Measurements from ENCODE around the gene LYRM4.
A peak's percentile ranks its signal among the peaks of the same experiment; 100 is the strongest.

LYRM4 gene

GRCh38 chr6:5280920-5281319, 20.2 kb upstream of the LYRM4 start:
- no peak for DNase-seq

GRCh38 chr6:5279891-5280338, 19.2 kb upstream of the LYRM4 start:
- no peak for DNase-seq

GRCh38 chr6:5278565-5279120, 17.9 kb upstream of the LYRM4 start:
- DNase-seq, result no peak

- DNase-seq, result no peak
Observed at GRCh38 chr6:5278047-5278446, 17.3 kb upstream of the LYRM4 start.

GRCh38 chr6:5277589-5277988, 16.8 kb upstream of the LYRM4 start:
- DNase-seq, result no peak

- no peak for DNase-seq
Observed at GRCh38 chr6:5276581-5276980, 15.8 kb upstream of the LYRM4 start.

- no peak for DNase-seq
Observed at GRCh38 chr6:5275497-5275896, 14.7 kb upstream of the LYRM4 start.

- no peak for DNase-seq
Observed at GRCh38 chr6:5274231-5274630, 13.5 kb upstream of the LYRM4 start.

GRCh38 chr6:5271926-5272325, 11.2 kb upstream of the LYRM4 start:
- no peak for DNase-seq

- no peak for DNase-seq
Observed at GRCh38 chr6:5270093-5270680, 9.4 kb upstream of the LYRM4 start.

- no peak for DNase-seq
Observed at GRCh38 chr6:5266423-5266822, 5.7 kb upstream of the LYRM4 start.

- no peak for DNase-seq
Observed at GRCh38 chr6:5261545-5262109, 877 bp upstream of the LYRM4 start.

GRCh38 chr6:5260111-5260620, 584 bp downstream of the LYRM4 start:
- DNase-seq, result peak in 44 of 58 donors; percentile 24 to 88 (median 66)

GRCh38 chr6:5259428-5259827, 1.3 kb downstream of the LYRM4 start:
- DNase-seq, result no peak

GRCh38 chr6:5257400-5257799, 3.4 kb downstream of the LYRM4 start:
- DNase-seq, result no peak

- no peak for DNase-seq
Observed at GRCh38 chr6:5256952-5257351, 3.8 kb downstream of the LYRM4 start.

- DNase-seq, result no peak
Observed at GRCh38 chr6:5250911-5251310, 9.8 kb downstream of the LYRM4 start.

- DNase-seq, result no peak
Observed at GRCh38 chr6:5250451-5250850, 10.3 kb downstream of the LYRM4 start.

- no peak for DNase-seq
Observed at GRCh38 chr6:5249451-5250122, 11.2 kb downstream of the LYRM4 start.

- no peak for DNase-seq
Observed at GRCh38 chr6:5248302-5249098, 12.2 kb downstream of the LYRM4 start.

- no peak for DNase-seq
Observed at GRCh38 chr6:5247201-5247600, 13.5 kb downstream of the LYRM4 start.

Measured in anterior cingulate cortex (tissue), 58 donors.